Nephron progenitor cell (in vitro differentiated cells): ENCODE results near the gene FIGN.

ENCODE experiments used
- DNase-seq: peaks from one replicate; pipeline ENCODE4 v3.0.0; 2021
- H3K27ac Mint-ChIP-seq: 2 replicates; pipeline ENCODE4 v1.8.0; 2021; ENCODE audit warnings: mild to moderate bottlenecking, moderate library complexity, mixed read lengths
- H3K27me3 Mint-ChIP-seq: 2 replicates; pipeline ENCODE4 v1.8.0; 2021; ENCODE audit warnings: mild to moderate bottlenecking, low read depth, mixed read lengths; ENCODE audit not compliant: poor library complexity
- H3K36me3 Mint-ChIP-seq: 2 replicates; pipeline ENCODE4 v1.8.0; 2021; ENCODE audit warnings: low read depth, mixed read lengths
- H3K4me1 Mint-ChIP-seq: 2 replicates; pipeline ENCODE4 v1.8.0; 2021; ENCODE audit warnings: mixed read lengths
- H3K4me3 Mint-ChIP-seq: 2 replicates; pipeline ENCODE4 v1.8.0; 2021; ENCODE audit warnings: mild to moderate bottlenecking, moderate library complexity, mixed read lengths
- H3K9me3 Mint-ChIP-seq: 2 replicates; pipeline ENCODE4 v1.8.0; 2021; ENCODE audit warnings: mild to moderate bottlenecking, moderate library complexity, mixed read lengths
- CTCF ChIP-seq: fragments of 200-600 bp; sonication (generic); IDR thresholded peaks from 2 replicates; pipeline ENCODE4 v1.5.0; 2021; ENCODE audit warnings: antibody characterized with exemption

FIGN gene

GRCh38 chr2:163552758-163553157, 183.1 kb downstream of the FIGN start:
- no peak for TF ChIP-seq CTCF
- Mint-ChIP-seq H3K36me3 (no peaks in the 10 kb centered on the region), H3K27ac (no peak overlapping the region), H3K9me3 (no peaks in the 10 kb centered on the region), H3K4me3 (no peak overlapping the region), H3K27me3 (peaks cover 2% of the 10 kb centered on the region), H3K4me1 (no peaks in the 10 kb centered on the region)
- no peak for DNase-seq

- no peaks in the 10 kb centered on the region for H3K4me1 Mint-ChIP-seq
- DNase-seq = no peak
- no peak overlapping the region for H3K4me3 Mint-ChIP-seq
- H3K27me3 Mint-ChIP-seq = peaks cover 2% of the 10 kb centered on the region
- no peak overlapping the region for H3K27ac Mint-ChIP-seq
- no peaks in the 10 kb centered on the region for H3K9me3 Mint-ChIP-seq
- no peak for TF ChIP-seq CTCF
- no peaks in the 10 kb centered on the region for H3K36me3 Mint-ChIP-seq
Measured at GRCh38 chr2:163551616-163552373, 184.0 kb downstream of the FIGN start.

DNA sequence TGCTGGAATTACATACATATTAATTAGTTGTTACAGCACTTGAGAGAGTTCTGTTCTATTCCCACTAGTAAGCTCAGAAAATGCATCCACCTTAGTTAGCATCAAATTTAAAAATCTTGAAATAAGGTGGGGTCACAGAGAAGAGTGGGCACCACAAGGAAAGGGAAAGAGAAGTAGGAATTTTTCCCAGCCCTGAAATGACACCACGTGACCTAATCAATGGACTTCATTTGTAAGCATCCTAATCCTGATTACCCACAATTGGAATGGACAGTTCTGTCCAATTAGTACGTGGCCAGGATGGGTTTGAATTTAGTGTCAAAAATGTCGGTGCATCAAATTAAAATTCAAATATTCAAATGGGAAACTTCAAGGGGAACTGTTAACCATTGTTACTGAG, 186.8 kb downstream of the FIGN start:
- H3K4me3 Mint-ChIP-seq = no peak overlapping the region
- H3K36me3 Mint-ChIP-seq = no peaks in the 10 kb centered on the region
- H3K9me3 Mint-ChIP-seq = no peaks in the 10 kb centered on the region
- DNase-seq = no peak
- no peaks in the 10 kb centered on the region for H3K4me1 Mint-ChIP-seq
- H3K27me3 Mint-ChIP-seq = no peaks in the 10 kb centered on the region
- H3K27ac Mint-ChIP-seq = no peak overlapping the region
- TF ChIP-seq CTCF = no peak
